DOHH2 (cell line): Measurements from ENCODE around the gene ERFL.
A peak's percentile ranks its signal among the peaks of the same experiment; 100 is the strongest.

Experiments
- H3F3A ChIP-seq: fragments of 200-600 bp; sonication (generic), shearing (Covaris generic); 2 replicates; pipeline ENCODE4 v1.6.0; 2016; ENCODE audit warnings: antibody characterized with exemption, mild to moderate bottlenecking; ENCODE audit not compliant: control insufficient read depth, insufficient read depth
- H3K27ac ChIP-seq: fragments of 200-600 bp; sonication (generic); 2 replicates; pipeline ENCODE4 v1.5.1; 2014; ENCODE audit warnings: low read depth, mild to moderate bottlenecking, low read length, moderate library complexity
- H3K27me3 ChIP-seq: fragments of 200-600 bp; sonication (generic); 2 replicates; pipeline ENCODE4 v1.6.1; 2014; ENCODE audit warnings: mild to moderate bottlenecking, low read length, mixed read lengths; ENCODE audit not compliant: control insufficient read depth
- H3K36me3 ChIP-seq: fragments of 200-600 bp; sonication (generic); 2 replicates; pipeline ENCODE4 v1.6.1; 2014; ENCODE audit warnings: mild to moderate bottlenecking, low read length, moderate library complexity, mixed read lengths; ENCODE audit not compliant: control insufficient read depth
- H3K4me1 ChIP-seq: fragments of 200-600 bp; sonication (generic); 2 replicates; pipeline ENCODE4 v1.6.1; 2014; ENCODE audit warnings: mild to moderate bottlenecking, low read length, mixed read lengths; ENCODE audit not compliant: control insufficient read depth
- H3K4me2 ChIP-seq: fragments of 200-600 bp; sonication (generic); 2 replicates; pipeline ENCODE4 v1.6.0; 2014; ENCODE audit warnings: mild to moderate bottlenecking, low read length, moderate library complexity
- H3K4me3 ChIP-seq: fragments of 200-600 bp; sonication (generic); 2 replicates; pipeline ENCODE4 v1.5.1; 2014; ENCODE audit warnings: mild to moderate bottlenecking, low read length, mixed read lengths
- H3K79me2 ChIP-seq: fragments of 200-600 bp; sonication (generic); 2 replicates; pipeline ENCODE4 v1.6.1; 2014; ENCODE audit warnings: mild to moderate bottlenecking, low read length, mixed read lengths; ENCODE audit not compliant: control insufficient read depth
- H3K9me2 ChIP-seq: fragments of 200-600 bp; sonication (generic); replicated peaks from 2 replicates; pipeline ENCODE4 v1.6.1; 2014; ENCODE audit warnings: mild to moderate bottlenecking, low read length, mixed read lengths; ENCODE audit not compliant: control insufficient read depth
- H3K9me3 ChIP-seq: fragments of 200-600 bp; sonication (generic); 2 replicates; pipeline ENCODE4 v1.6.1; 2014; ENCODE audit warnings: antibody characterized with exemption, low read length, mixed read lengths; ENCODE audit not compliant: control insufficient read depth, insufficient read depth
- H4K20me1 ChIP-seq: fragments of 200-600 bp; sonication (generic); 2 replicates; pipeline ENCODE4 v1.6.0; 2014; ENCODE audit warnings: low read depth, mild to moderate bottlenecking, antibody characterized with exemption, low read length, moderate library complexity; ENCODE audit not compliant: control insufficient read depth, insufficient read depth
- EZH2phosphoT487 ChIP-seq: fragments of 200-600 bp; sonication (generic); IDR thresholded peaks from 2 replicates; pipeline ENCODE4 v1.6.1; 2017; ENCODE audit warnings: borderline replicate concordance, mild to moderate bottlenecking, antibody characterized with exemption, low read length, moderate library complexity, mixed read lengths
- TF ChIP-seq, protein P1 (sequence below): fragments of 200-600 bp; sonication (generic); IDR thresholded peaks from one replicate; pipeline ENCODE4 v1.5.1; 2014; ENCODE audit warnings: antibody characterized with exemption, mild to moderate bottlenecking, low read depth, low read length; ENCODE audit not compliant: poor library complexity, severe bottlenecking

Gene ERFL

DNA sequence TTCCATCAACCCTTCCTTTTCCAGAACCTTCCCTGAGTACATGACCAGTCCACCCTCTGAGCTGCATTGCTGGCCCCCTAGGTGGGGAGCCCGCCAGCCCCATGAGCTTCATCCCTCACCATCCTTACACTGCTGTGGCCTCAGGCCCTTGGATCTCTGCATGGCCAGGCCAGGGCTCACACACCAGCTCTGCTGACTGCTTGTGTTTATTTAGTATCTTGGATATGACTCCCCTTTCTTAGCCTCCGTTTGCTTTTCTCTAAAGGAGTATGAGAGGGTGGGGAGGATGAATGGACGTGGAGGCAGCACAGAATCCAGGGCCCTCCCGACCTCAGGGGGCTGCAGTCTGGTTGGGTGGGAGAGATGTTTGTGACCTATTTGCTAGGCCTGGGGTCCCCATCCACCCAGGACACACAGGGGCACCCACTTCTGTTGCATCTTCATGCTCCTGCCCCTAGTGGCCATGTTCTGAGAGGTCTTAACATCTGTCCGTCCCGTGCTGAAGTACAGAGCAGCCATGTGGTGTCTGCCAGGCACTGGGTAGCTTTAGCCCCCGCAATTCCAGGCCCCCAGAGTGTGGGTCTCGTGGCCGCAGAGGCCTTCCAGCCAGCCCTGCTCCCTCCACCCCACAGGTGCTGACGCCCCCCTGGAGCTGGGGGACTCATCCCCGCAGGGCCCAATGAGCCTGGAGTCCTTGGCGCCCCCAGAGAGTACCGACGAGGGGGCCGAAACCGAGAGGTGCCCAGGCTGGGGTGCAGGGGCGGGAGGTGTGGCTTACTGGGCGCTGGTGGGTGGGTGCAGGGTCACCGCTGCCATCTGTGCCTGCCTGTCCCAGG lies 32.3 kb downstream of the ERFL start:
- Histone ChIP-seq H3K4me1 (peaks cover 19% of the 10 kb centered on the region; the same call in 1 of the 2 replicates), H4K20me1 (no peaks in the 10 kb centered on the region), H3K4me3 (no peak overlapping the region), H3K27me3 (no peaks in the 10 kb centered on the region), H3K4me2 (no peak overlapping the region), H3K9me3 (no peaks in the 10 kb centered on the region), H3K79me2 (peaks cover 12% of the 10 kb centered on the region), H3F3A (no peaks in the 10 kb centered on the region), H3K9me2 (no peaks in the 10 kb centered on the region), H3K36me3 (peaks cover 82% of the 10 kb centered on the region), H3K27ac (no peak overlapping the region)
- TF ChIP-seq, protein P1, sequence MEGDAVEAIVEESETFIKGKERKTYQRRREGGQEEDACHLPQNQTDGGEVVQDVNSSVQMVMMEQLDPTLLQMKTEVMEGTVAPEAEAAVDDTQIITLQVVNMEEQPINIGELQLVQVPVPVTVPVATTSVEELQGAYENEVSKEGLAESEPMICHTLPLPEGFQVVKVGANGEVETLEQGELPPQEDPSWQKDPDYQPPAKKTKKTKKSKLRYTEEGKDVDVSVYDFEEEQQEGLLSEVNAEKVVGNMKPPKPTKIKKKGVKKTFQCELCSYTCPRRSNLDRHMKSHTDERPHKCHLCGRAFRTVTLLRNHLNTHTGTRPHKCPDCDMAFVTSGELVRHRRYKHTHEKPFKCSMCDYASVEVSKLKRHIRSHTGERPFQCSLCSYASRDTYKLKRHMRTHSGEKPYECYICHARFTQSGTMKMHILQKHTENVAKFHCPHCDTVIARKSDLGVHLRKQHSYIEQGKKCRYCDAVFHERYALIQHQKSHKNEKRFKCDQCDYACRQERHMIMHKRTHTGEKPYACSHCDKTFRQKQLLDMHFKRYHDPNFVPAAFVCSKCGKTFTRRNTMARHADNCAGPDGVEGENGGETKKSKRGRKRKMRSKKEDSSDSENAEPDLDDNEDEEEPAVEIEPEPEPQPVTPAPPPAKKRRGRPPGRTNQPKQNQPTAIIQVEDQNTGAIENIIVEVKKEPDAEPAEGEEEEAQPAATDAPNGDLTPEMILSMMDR = peak; percentile 67
- no peak for TF ChIP-seq EZH2phosphoT487

GRCh38 chr19:41894350-41894749 lies 33.9 kb downstream of the ERFL start:
- H3K36me3 ChIP-seq = peaks cover 83% of the 10 kb centered on the region
- H3F3A ChIP-seq = 0 out of 2 replicates have a peak, but pooled peaks cover 2% of the 10 kb centered on the region
- no peak overlapping the region for H3K4me2 ChIP-seq

GRCh38 chr19:41893899-41894298 lies 34.4 kb downstream of the ERFL start:
- 0 out of 2 replicates have a peak, but pooled peaks cover 2% of the 10 kb centered on the region for H3F3A ChIP-seq
- no peak overlapping the region for H3K4me3 ChIP-seq
- H3K27me3 ChIP-seq = no peaks in the 10 kb centered on the region
- no peaks in the 10 kb centered on the region for H3K9me3 ChIP-seq
- H3K4me2 ChIP-seq = no peak overlapping the region
- peaks cover 25% of the 10 kb centered on the region for H3K79me2 ChIP-seq
- TF ChIP-seq, protein P1 = peak; percentile 40
- TF ChIP-seq EZH2phosphoT487 = no peak
- no peaks in the 10 kb centered on the region for H3K9me2 ChIP-seq
- no peak overlapping the region for H3K27ac ChIP-seq
- peaks cover 84% of the 10 kb centered on the region for H3K36me3 ChIP-seq
- H4K20me1 ChIP-seq = no peaks in the 10 kb centered on the region
- H3K4me1 ChIP-seq = peaks cover 29% of the 10 kb centered on the region

More at GRCh38 chr19:41894350-41894749, 33.9 kb downstream of the ERFL start:
- peaks cover 25% of the 10 kb centered on the region for H3K4me1 ChIP-seq
- peaks cover 23% of the 10 kb centered on the region for H3K79me2 ChIP-seq
- H3K9me3 ChIP-seq = no peaks in the 10 kb centered on the region
- no peaks in the 10 kb centered on the region for H3K27me3 ChIP-seq
- no peaks in the 10 kb centered on the region for H3K9me2 ChIP-seq
- no peak overlapping the region for H3K4me3 ChIP-seq
- TF ChIP-seq, protein P1 = no peak
- TF ChIP-seq EZH2phosphoT487 = no peak
- no peak overlapping the region for H3K27ac ChIP-seq
- no peaks in the 10 kb centered on the region for H4K20me1 ChIP-seq
